Ovary (tissue), 9 donors: ENCODE data around the gene RPS21. TPM values are rescaled to one million over a fixed set of nuclear protein-coding genes. Genes with fewer than 3 reads are reported as not detected.
A peak's percentile ranks its signal among the peaks of the same experiment; 100 is the strongest.

Source experiments
- DNase-seq, 5 donors: peaks; one replicate each; pipeline ENCODE4 v3.0.0-alpha.2; 2019 to 2020
- H3K27ac ChIP-seq, 2 donors: fragments of 200-600 bp; one replicate each; pipeline versions ENCODE4 v1.5.1 to v1.8.0; 2019 to 2022
- H3K27me3 ChIP-seq: fragments of 200-600 bp; one replicate; pipeline ENCODE4 v1.8.0; 2022
- H3K36me3 ChIP-seq: fragments of 200-600 bp; sonication (generic); one replicate; pipeline ENCODE4 v1.5.1; 2019
- H3K4me1 ChIP-seq: one replicate; pipeline ENCODE4 v1.8.1; 2013; ENCODE audit warnings: mild to moderate bottlenecking, moderate library complexity; ENCODE audit not compliant: insufficient read depth
- H3K4me3 ChIP-seq: fragments of 200-600 bp; sonication (generic); one replicate; pipeline ENCODE4 v1.5.1; 2017
- H3K9me3 ChIP-seq, 2 donors: fragments of 200-600 bp in 1 of 2; sonication (generic) in 1 of 2; one replicate each; pipeline versions ENCODE4 v1.5.1 to v1.8.1; 2013 to 2019; ENCODE audit warnings: mild to moderate bottlenecking in 1 of 2, moderate library complexity in 1 of 2
- CTCF ChIP-seq, 3 donors: fragments of 450-650 bp in 2 of 3; fragments of 200-600 bp in 1 of 3; IDR thresholded peaks; one replicate each; pipeline versions ENCODE4 v1.5.1 to v1.8.0; 2016 to 2022; ENCODE audit warnings: antibody characterized with exemption in 3 of 3, mild to moderate bottlenecking in 1 of 3
- EP300 ChIP-seq: sonication (generic); formaldehyde crosslinking; IDR thresholded peaks from one replicate; pipeline ENCODE4 v1.6.1; 2017; ENCODE audit warnings: antibody characterized with exemption
- POLR2A ChIP-seq: fragments of 450-650 bp; IDR thresholded peaks from one replicate; pipeline ENCODE4 v1.6.1; 2017; ENCODE audit warnings: antibody characterized with exemption, mild to moderate bottlenecking, moderate library complexity
- WGBS, 3 donors: extraction: QIAGEN DNeasy Blood & Tissue Kit in 1 of 3; methylation state at CpG; one replicate each; pipeline versions ENCODE4 v1.1.5 to v1.1.7; 2013 to 2017; 5-methylcytosine and 5-hydroxymethylcytosine counted together
- intact Hi-C, 4 donors: fragments of 100-400 bp; cut with DNase I; formaldehyde crosslinking; loops; one replicate each; pipeline versions ENCODE4 v1.11.0 to v1.15.1; 2022 to 2023
- polyA plus RNA-seq, 2 donors: library from polyadenylated mRNA; stranded (reverse); fragments of 200-250 nt in 1 of 2; fragments of 350-450 nt in 1 of 2; fragmentation: Illumina TruSeq in 1 of 2; extraction: RNeasy Lipid Tissue Mini Kit (QIAGEN cat#74804) in 1 of 2; gene quantifications; one replicate each; pipeline ENCODE4 v1.2.3, GENCODE V29; 2013 to 2014
- total RNA-seq, 7 donors: library from RNA; depleted of rRNA in 2 of 7; stranded (reverse); fragments of >200 nt in 2 of 7; fragmentation: NEBNext Ultra II Directional in 3 of 7; extraction: Animal tissue kit (Norgen Biotek cat#: 25700) in 3 of 7; gene quantifications; one replicate each; pipeline versions ENCODE4 v1.1.0 to v1.2.4, GENCODE V29; 2016 to 2023
- donor health status: DM: no; HTN: no; CAD: no; lungs with moderate emphysema.
- donor health status: DM: no; HTN: no; CAD: no.
- donor health status: Bipolar disorder and iron deficiency.
- donor health status: DM: yes; HTN: yes; CAD: no.
- donor health status: DM: no; HTN: no; CAD: no.
- donor health status: DM: yes; HTN: yes; CAD: no.

RPS21 gene
- total and polyA plus RNA-seq, 9 donors = 1,038 to 9,967 (median 2,977) TPM

GRCh38 chr20:62368392-62368975, 18.4 kb upstream of the RPS21 start:
- H3K9me3 ChIP-seq = no peaks in the 10 kb centered on the region
- intact Hi-C loops = loop anchor here in 1 of 4 donors (10.0 kb wide), 1 partner anchor 64 kb away; the partner anchor contains the start of gene ADRM1
- peak in 1 of 5 donors; percentile 52 for DNase-seq
- TF ChIP-seq POLR2A (no peak), CTCF (IDR thresholded peaks at IDR 0.05) (no peak), EP300 (no peak)
- 2 to 5% (median 3%) methylated on average over 15 of the region's 15 CpGs for WGBS, 3 donors
- H3K27me3 ChIP-seq = peaks cover 5% of the 10 kb centered on the region
- H3K36me3 ChIP-seq = no peaks in the 10 kb centered on the region
- H3K27ac ChIP-seq = no peak overlapping the region
- H3K4me3 ChIP-seq = no peak overlapping the region
- peaks cover 13% of the 10 kb centered on the region for H3K4me1 ChIP-seq

DNA sequence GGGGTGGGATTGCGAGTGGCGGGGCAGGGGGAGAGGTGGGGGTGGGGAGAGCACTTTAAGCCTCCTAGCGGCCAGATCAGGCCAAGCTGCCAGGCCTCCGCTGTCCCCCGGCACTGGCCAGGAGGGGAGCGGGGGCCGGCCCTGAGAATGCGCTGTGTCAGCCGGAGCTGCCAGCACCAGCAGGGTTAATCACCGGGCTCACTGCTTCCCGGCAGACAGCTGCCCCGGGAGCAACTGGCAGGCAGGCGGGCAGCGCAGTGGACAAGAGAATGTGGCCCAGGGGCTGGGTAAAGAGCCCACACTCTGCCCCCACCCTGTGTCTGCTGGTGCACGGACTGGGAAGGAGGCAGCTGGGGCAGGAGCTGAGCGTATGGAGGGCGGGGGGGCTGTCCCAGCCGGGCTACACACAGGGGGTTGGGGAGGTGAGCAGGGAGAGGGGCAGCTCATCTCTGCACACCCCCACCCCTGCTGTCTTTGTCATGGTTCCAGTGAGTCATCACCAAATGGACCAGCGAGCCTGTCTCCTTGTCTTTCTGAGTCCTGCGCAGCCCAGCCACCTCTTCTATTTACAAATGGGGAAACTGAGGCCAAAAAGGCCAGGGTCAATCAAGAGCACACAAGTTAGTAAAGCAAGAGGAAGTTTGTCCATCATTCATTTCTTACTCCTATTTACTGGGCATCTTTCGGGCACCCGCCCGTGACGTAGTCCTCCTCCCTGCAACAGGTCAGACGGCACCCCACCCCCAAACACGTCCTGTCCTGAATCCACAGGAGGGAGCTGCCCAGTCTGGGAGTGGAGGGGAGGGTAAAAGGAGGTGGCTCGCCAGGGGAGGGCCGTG, 17.7 kb upstream of the RPS21 start:
- no peak for DNase-seq
- Histone ChIP-seq H3K4me1 (peaks cover 13% of the 10 kb centered on the region), H3K36me3 (no peaks in the 10 kb centered on the region), H3K9me3 (no peaks in the 10 kb centered on the region), H3K27me3 (peaks cover 5% of the 10 kb centered on the region), H3K4me3 (peak overlapping the region; percentile 10), H3K27ac (no peak overlapping the region)
- intact Hi-C loops = loop anchor here in 1 of 4 donors (10.0 kb wide), 1 partner anchor 64 kb away; the partner anchor contains the start of gene ADRM1
- no peak for TF ChIP-seq POLR2A
- TF ChIP-seq CTCF (IDR thresholded peaks at IDR 0.05) = no peak
- no peak for TF ChIP-seq EP300
- WGBS, 3 donors = 12 to 16% (median 14%) methylated on average over 27 to 28 of the region's 28 CpGs

GRCh38 chr20:62369815-62370114, 17.1 kb upstream of the RPS21 start:
- 21 to 43% (median 30%) methylated on average over 3 to 4 of the region's 4 CpGs for WGBS, 3 donors
- Histone ChIP-seq H3K36me3 (no peaks in the 10 kb centered on the region), H3K4me3 (no peak overlapping the region), H3K9me3 (no peaks in the 10 kb centered on the region), H3K4me1 (peaks cover 18% of the 10 kb centered on the region), H3K27me3 (peaks cover 5% of the 10 kb centered on the region), H3K27ac (no peak overlapping the region)
- DNase-seq = no peak
- intact Hi-C loops = loop anchor here in 2 of 4 donors (10.0 kb wide), 2 partner anchors 65 to 305 kb away; partner anchors contain the start of genes ADRM1 (in 1 of the 2) and TAF4 (in 1 of the 2)
- no peak for TF ChIP-seq CTCF (IDR thresholded peaks at IDR 0.05)
- no peak for TF ChIP-seq POLR2A
- no peak for TF ChIP-seq EP300

GRCh38 chr20:62370115-62370806, 16.6 kb upstream of the RPS21 start:
- no peaks in the 10 kb centered on the region for H3K36me3 ChIP-seq
- H3K27me3 ChIP-seq = peaks cover 5% of the 10 kb centered on the region
- DNase-seq = peak in 1 of 5 donors; percentile 60
- H3K27ac ChIP-seq = no peak overlapping the region
- H3K4me3 ChIP-seq = no peak overlapping the region
- peaks cover 22% of the 10 kb centered on the region for H3K4me1 ChIP-seq
- intact Hi-C loops = loop anchor here in 1 of 4 donors (10.0 kb wide), 1 partner anchor 305 kb away; the partner anchor contains the start of gene TAF4
- WGBS, 3 donors = 27 to 36% (median 30%) methylated on average over 14 to 19 of the region's 19 CpGs
- no peak for TF ChIP-seq EP300
- no peak for TF ChIP-seq POLR2A
- TF ChIP-seq CTCF (IDR thresholded peaks at IDR 0.05) = no peak
- H3K9me3 ChIP-seq = no peaks in the 10 kb centered on the region
